HepG2 (cell line): ENCODE measurements around the gene GUCY1A1. TPM values are rescaled to one million over a fixed set of nuclear protein-coding genes. Genes with fewer than 3 reads are reported as not detected.

Experiments used
- ATAC-seq: fragments of 200-7000 bp; cut with Tn5 transposase; 3 replicates; pipeline ENCODE4 v1.9.1; 2020; ENCODE audit warnings: mild to moderate bottlenecking, moderate library complexity
- BruUV-seq: library from RNA; stranded (reverse); fragments of 400-500 nt; replicated peaks from 2 replicates; lab custom pipeline; 2021; lab: Mats Ljungman, UMichigan
- CTCF ChIA-PET: fragments of 300-600 bp; formaldehyde crosslinking; extraction: SDS; loops from one replicate; lab custom pipeline; 2021; ENCODE audit warnings: low total read pairs, inconsistent platforms, low intra/inter-chr PET ratio; lab: Yijun Ruan, JAX
- POLR2A ChIA-PET: fragments of 350-600 bp; sonication (Branson Sonifier 250); formaldehyde crosslinking; loops from one replicate; lab custom pipeline; 2020; ENCODE audit warnings: antibody characterized with exemption, inconsistent platforms; lab: Yijun Ruan, JAX
- DNase-seq: peaks from one replicate; pipeline ENCODE4 v3.0.0-alpha.2; 2015; ENCODE audit warnings: low spot score
- FAIRE-seq: peaks from 3 replicates; lab custom pipeline; 2011; peaks lifted over from hg19 to GRCh38; lab: Jason Lieb, UNC
- H2AFZ ChIP-seq: one replicate; pipeline ENCODE4 v1.6.1; 2011; ENCODE audit warnings: low read length, inconsistent platforms
- H3K27ac ChIP-seq: fragments of 300-600 bp; 3 replicates; pipeline ENCODE4 v1.8.0; 2011; ENCODE audit warnings: mixed run types, mild to moderate bottlenecking, mixed read lengths, low read length, inconsistent platforms; ENCODE audit not compliant: insufficient read depth; ENCODE audit errors: extremely low read length
- H3K27me3 ChIP-seq, 2 experiments: fragments of 200-600 bp in 1 of 2; 2 replicates in 1 of 2; 3 replicates in 1 of 2; pipeline versions ENCODE4 v1.6.0 to v1.8.0; 2011; ENCODE audit warnings: low read length in 2 of 2, mild to moderate bottlenecking in 2 of 2, moderate library complexity in 2 of 2, inconsistent platforms in 1 of 2; ENCODE audit not compliant: insufficient read depth in 2 of 2, control insufficient read depth in 1 of 2
- H3K36me3 ChIP-seq, 2 experiments: fragments of 200-600 bp in 1 of 2; replicated peaks in 1 of 2; 2 replicates in 1 of 2; 3 replicates in 1 of 2; pipeline versions ENCODE4 v1.5.1 to v1.8.0; 2011; ENCODE audit warnings: low read length in 2 of 2, inconsistent platforms in 1 of 2; ENCODE audit not compliant: insufficient read depth in 2 of 2, control insufficient read depth in 1 of 2
- H3K4me1 ChIP-seq: 2 replicates; pipeline ENCODE4 v1.5.1; 2012; ENCODE audit warnings: low read length, inconsistent platforms; ENCODE audit not compliant: insufficient read depth
- H3K4me2 ChIP-seq: 2 replicates; pipeline ENCODE4 v1.6.0; 2011; ENCODE audit warnings: low read depth, low read length, inconsistent platforms
- H3K4me3 ChIP-seq, 3 experiments: fragments of 200-600 bp in 1 of 3; sonication (generic), shearing (Covaris generic) in 1 of 3; replicated peaks in 1 of 3; 2 replicates each; pipeline ENCODE4 v1.5.1; 2011 to 2016; ENCODE audit warnings: low read length in 3 of 3, inconsistent platforms in 2 of 3, low read depth in 2 of 3, mild to moderate bottlenecking in 2 of 3, control low read depth in 1 of 3, mixed read lengths in 1 of 3; ENCODE audit not compliant: insufficient read depth in 1 of 3
- H3K79me2 ChIP-seq: one replicate; pipeline ENCODE4 v1.6.1; 2011; ENCODE audit warnings: low read length, inconsistent platforms; ENCODE audit not compliant: insufficient read depth
- H3K9ac ChIP-seq: 2 replicates; pipeline ENCODE4 v1.6.0; 2011; ENCODE audit warnings: mild to moderate bottlenecking, low read depth, low read length, inconsistent platforms; ENCODE audit not compliant: insufficient read depth
- H3K9me3 ChIP-seq: 2 replicates; pipeline ENCODE4 v1.5.1; 2012; ENCODE audit warnings: mild to moderate bottlenecking, low read length
- H4K20me1 ChIP-seq: 2 replicates; pipeline ENCODE4 v1.6.0; 2011; ENCODE audit warnings: inconsistent platforms, mild to moderate bottlenecking, low read length, moderate library complexity; ENCODE audit not compliant: insufficient read depth
- ATF7 ChIP-seq, 2 experiments: fragments of 450-650 bp in 1 of 2; sonication (generic) in 1 of 2; formaldehyde crosslinking in 1 of 2; IDR thresholded peaks; 2 replicates each; pipeline versions ENCODE4 v1.4.0 to v1.6.1; 2016 to 2020; ENCODE audit warnings: antibody characterized with exemption in 1 of 2, mild to moderate bottlenecking in 1 of 2, missing genetic modification reagents in 1 of 2
- CCDC6 ChIP-seq: sonication (generic); formaldehyde crosslinking; IDR thresholded peaks from 2 replicates; pipeline ENCODE4 v1.8.1; 2022; ENCODE audit warnings: mild to moderate bottlenecking, missing genetic modification reagents, moderate library complexity
- ESRRA ChIP-seq: sonication (generic); formaldehyde crosslinking; IDR thresholded peaks from 2 replicates; pipeline ENCODE4 v1.5.1; 2020; ENCODE audit warnings: mild to moderate bottlenecking, low read depth, missing genetic modification reagents
- KLF16 ChIP-seq, 2 experiments: sonication (generic) in 1 of 2; formaldehyde crosslinking in 1 of 2; IDR thresholded peaks; 2 replicates each; pipeline versions ENCODE4 v1.6.1 to v1.8.0; 2016 to 2023; ENCODE audit warnings: missing genetic modification reagents in 2 of 2, missing compliant biosample characterization in 1 of 2
- MLLT10 ChIP-seq: sonication (generic); formaldehyde crosslinking; IDR thresholded peaks from 2 replicates; pipeline ENCODE4 v1.4.0; 2020; ENCODE audit warnings: missing genetic modification reagents
- MTA1 ChIP-seq: sonication (generic); formaldehyde crosslinking; IDR thresholded peaks from 2 replicates; pipeline ENCODE4 v1.4.0; 2020; ENCODE audit warnings: missing genetic modification reagents, mild to moderate bottlenecking, borderline replicate concordance
- MTF1 ChIP-seq: sonication (generic); formaldehyde crosslinking; IDR thresholded peaks from 2 replicates; pipeline ENCODE4 v1.5.0; 2020; ENCODE audit warnings: missing genetic modification reagents
- PPARG ChIP-seq: conservative IDR thresholded peaks from 2 replicates; pipeline ENCODE4 v1.6.1; 2016; ENCODE audit warnings: missing biosample characterization, missing genetic modification reagents
- SNAI1 ChIP-seq: sonication (generic); formaldehyde crosslinking; IDR thresholded peaks from 2 replicates; pipeline ENCODE4 v1.5.0; 2020; ENCODE audit warnings: mild to moderate bottlenecking, missing genetic modification reagents, borderline replicate concordance
- ZNF337 ChIP-seq: sonication (generic); formaldehyde crosslinking; IDR thresholded peaks from 2 replicates; pipeline ENCODE4 v1.5.1; 2020; ENCODE audit warnings: missing genetic modification reagents, low read depth, mild to moderate bottlenecking, borderline replicate concordance
- ZNF441 ChIP-seq: sonication (generic); formaldehyde crosslinking; IDR thresholded peaks from 2 replicates; pipeline ENCODE4 v1.7.0; 2021; ENCODE audit warnings: missing genetic modification reagents, borderline replicate concordance
- ZNF816 ChIP-seq: sonication (generic); formaldehyde crosslinking; IDR thresholded peaks from 2 replicates; pipeline ENCODE4 v1.8.0; 2022; ENCODE audit warnings: missing genetic modification reagents, mild to moderate bottlenecking, borderline replicate concordance
- WGBS: methylation state at CpG from one replicate; pipeline ENCODE4 v1.1.6; 2017; ENCODE audit warnings: low lambda C conversion rate; 5-methylcytosine and 5-hydroxymethylcytosine counted together
- in situ Hi-C: cut with HindIII; loops from 2 replicates; pipeline ENCODE4 v1.10.0; 2017; ENCODE audit warnings: low pct_unique_long_range_greater_than_20kb; ENCODE audit not compliant: extremely low pct_ligation_motif_present
- intact Hi-C: fragments of 100-400 bp; cut with micrococcal nuclease; formaldehyde crosslinking; loops from one replicate; pipeline ENCODE4 v1.10.0; 2022; ENCODE audit not compliant: unreplicated experiment
- polyA plus RNA-seq, 8 experiments: library from polyadenylated mRNA; depleted of rRNA in 3 of 8; stranded (reverse) in 7 of 8; unstranded in 1 of 8; fragments of >200 nt; fragmentation: Illumina TruSeq in 4 of 8; extraction: Trizol in 4 of 8; gene quantifications; 2 replicates each; pipeline versions ENCODE4 v1.2.1 to v1.2.3, GENCODE V29; 2011 to 2016; ENCODE audit warnings: low read depth in 4 of 8, missing spikeins in 1 of 8, mixed read lengths in 1 of 8; ENCODE audit not compliant: insufficient read depth in 1 of 8
- total RNA-seq, 5 experiments: library from RNA; depleted of rRNA; stranded (reverse); fragments of >200 nt; fragmentation: Illumina TruSeq; extraction: Trizol; gene quantifications; 2 replicates each; pipeline ENCODE4 v1.2.3, GENCODE V29; 2016; ENCODE audit warnings: low read depth in 1 of 5
- TF ChIP-seq, protein P1 (sequence below): IDR thresholded peaks from 2 replicates; pipeline ENCODE4 v1.6.1; 2016
- TF ChIP-seq, protein P2 (sequence below): fragments of 450-650 bp; IDR thresholded peaks from 2 replicates; pipeline ENCODE4 v1.6.1; 2017
- TF ChIP-seq, protein P3 (sequence below): sonication (generic); formaldehyde crosslinking; IDR thresholded peaks from 2 replicates; pipeline ENCODE4 v1.4.0; 2020; ENCODE audit warnings: low read depth, mild to moderate bottlenecking, missing genetic modification reagents

Gene GUCY1A1
- total and polyA plus RNA-seq, 2 of the 13 experiments (the other 11 are each of a cell fraction or from before 2014, with no cell fraction given): not detected

DNA sequence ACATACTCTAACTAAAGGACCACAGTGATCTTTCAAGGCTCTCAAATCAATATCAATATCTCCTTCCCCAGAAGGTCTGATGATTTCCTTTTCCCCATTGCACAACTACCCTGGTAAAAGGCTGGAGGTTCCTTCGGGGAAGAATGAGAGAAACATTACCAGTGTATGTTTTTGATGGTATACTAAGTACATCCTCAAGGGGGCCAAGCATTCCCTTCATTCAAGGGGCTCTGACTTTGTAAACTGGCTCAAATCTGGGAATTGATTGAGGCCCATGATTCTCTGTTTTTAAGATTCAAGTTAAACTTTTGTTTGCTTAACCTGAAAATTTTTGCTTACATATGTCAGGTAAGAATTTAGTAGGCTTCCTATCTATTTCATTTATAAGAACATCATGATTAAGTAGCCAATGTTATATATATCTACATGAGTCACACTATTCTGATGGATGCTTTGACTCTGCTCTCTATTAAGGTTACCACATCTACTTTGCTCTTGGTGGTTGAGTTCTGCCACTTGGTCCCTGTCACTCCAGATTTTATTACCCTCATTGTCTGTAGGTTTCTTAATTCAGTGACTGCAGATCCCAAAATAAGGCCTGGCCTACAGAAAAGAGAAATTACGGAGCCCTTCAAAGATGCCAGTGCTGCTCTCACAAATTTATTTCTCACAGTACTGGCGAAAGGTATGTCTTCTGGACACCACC is 75.8 kb downstream of the GUCY1A1 start (continued):
- TF ChIP-seq, protein P1, sequence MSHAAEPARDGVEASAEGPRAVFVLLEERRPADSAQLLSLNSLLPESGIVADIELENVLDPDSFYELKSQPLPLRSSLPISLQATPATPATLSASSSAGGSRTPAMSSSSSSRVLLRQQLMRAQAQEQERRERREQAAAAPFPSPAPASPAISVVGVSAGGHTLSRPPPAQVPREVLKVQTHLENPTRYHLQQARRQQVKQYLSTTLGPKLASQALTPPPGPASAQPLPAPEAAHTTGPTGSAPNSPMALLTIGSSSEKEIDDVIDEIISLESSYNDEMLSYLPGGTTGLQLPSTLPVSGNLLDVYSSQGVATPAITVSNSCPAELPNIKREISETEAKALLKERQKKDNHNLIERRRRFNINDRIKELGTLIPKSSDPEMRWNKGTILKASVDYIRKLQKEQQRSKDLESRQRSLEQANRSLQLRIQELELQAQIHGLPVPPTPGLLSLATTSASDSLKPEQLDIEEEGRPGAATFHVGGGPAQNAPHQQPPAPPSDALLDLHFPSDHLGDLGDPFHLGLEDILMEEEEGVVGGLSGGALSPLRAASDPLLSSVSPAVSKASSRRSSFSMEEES (CRISPR knock-in tag): no peak
- TF ChIP-seq, protein P2, sequence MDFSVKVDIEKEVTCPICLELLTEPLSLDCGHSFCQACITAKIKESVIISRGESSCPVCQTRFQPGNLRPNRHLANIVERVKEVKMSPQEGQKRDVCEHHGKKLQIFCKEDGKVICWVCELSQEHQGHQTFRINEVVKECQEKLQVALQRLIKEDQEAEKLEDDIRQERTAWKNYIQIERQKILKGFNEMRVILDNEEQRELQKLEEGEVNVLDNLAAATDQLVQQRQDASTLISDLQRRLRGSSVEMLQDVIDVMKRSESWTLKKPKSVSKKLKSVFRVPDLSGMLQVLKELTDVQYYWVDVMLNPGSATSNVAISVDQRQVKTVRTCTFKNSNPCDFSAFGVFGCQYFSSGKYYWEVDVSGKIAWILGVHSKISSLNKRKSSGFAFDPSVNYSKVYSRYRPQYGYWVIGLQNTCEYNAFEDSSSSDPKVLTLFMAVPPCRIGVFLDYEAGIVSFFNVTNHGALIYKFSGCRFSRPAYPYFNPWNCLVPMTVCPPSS: no peak

DNA sequence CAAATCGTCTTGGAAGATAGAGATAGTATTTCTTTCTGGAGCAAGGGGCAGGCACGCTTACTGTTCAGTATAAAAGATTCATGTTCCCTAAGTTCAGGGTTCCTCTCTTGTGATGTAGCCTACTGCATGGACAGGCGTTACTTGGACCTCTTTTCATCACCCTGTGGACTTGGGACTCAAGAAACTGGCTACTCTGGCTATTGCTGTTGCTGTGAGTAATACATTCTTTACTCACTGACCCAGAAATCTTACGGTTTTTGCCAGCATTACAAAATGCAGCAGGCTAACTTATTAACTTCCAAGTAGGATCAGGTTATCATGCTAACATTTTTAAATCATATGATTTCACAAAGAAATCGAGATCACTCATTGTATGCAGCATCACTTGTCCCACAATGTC is 79.3 kb downstream of the GUCY1A1 start:
- Histone ChIP-seq H3K4me2 (no peak overlapping the region), H3K9me3 (no peaks in the 10 kb centered on the region), H3K4me3 (no peak overlapping the region), H2AFZ (no peak overlapping the region), H3K36me3 (no peaks in the 10 kb centered on the region), H3K9ac (no peak overlapping the region), H3K27ac (no peak overlapping the region), H4K20me1 (no peaks in the 10 kb centered on the region), H3K4me1 (no peaks in the 10 kb centered on the region), H3K79me2 (no peaks in the 10 kb centered on the region), H3K27me3 (no peaks in the 10 kb centered on the region; a peak in 1 of 5 replicates)
- CTCF ChIA-PET: no interaction called here
- ATAC-seq (no peak), FAIRE-seq (no peak), DNase-seq (no peak)
- WGBS: 7% methylated on average over 5 of the region's 5 CpGs
- in situ Hi-C loops (no loop called here), intact Hi-C loops (no loop called here)
- TF ChIP-seq ZNF337: no peak
- no peak for TF ChIP-seq CCDC6
- no peak for TF ChIP-seq MTF1 (CRISPR knock-in tag)
- no peak for TF ChIP-seq MLLT10
- no peak for TF ChIP-seq ESRRA (CRISPR knock-in tag)
- no peak for TF ChIP-seq KLF16 (CRISPR knock-in tag; IDR thresholded peaks at IDR 0.05)
- no peak for TF ChIP-seq ZNF441 (CRISPR knock-in tag)
- no peak for TF ChIP-seq MTA1 (CRISPR knock-in tag)
- no peak for TF ChIP-seq ZNF816
- TF ChIP-seq, protein P3, sequence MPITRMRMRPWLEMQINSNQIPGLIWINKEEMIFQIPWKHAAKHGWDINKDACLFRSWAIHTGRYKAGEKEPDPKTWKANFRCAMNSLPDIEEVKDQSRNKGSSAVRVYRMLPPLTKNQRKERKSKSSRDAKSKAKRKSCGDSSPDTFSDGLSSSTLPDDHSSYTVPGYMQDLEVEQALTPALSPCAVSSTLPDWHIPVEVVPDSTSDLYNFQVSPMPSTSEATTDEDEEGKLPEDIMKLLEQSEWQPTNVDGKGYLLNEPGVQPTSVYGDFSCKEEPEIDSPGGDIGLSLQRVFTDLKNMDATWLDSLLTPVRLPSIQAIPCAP (CRISPR knock-in tag): no peak
- no peak for TF ChIP-seq SNAI1
- no peak for TF ChIP-seq ATF7 (IDR thresholded peaks at IDR 0.05)
- TF ChIP-seq ATF7 (CRISPR knock-in tag; IDR thresholded peaks at IDR 0.05): no peak
- no peak for TF ChIP-seq PPARG (CRISPR knock-in tag)
- BruUV-seq: no TSS peak
- POLR2A ChIA-PET: no interaction called here
